SK-N-SH (cell line): ENCODE measurements around the gene ETDC. TPM values are rescaled to one million over a fixed set of nuclear protein-coding genes. Genes with fewer than 3 reads are reported as not detected.

ENCODE experiments used
- CTCF ChIA-PET: fragments of 300-600, 350-600 bp; formaldehyde crosslinking; extraction: SDS; loops from one replicate; lab custom pipeline; 2021; lab: Yijun Ruan, JAX
- POLR2A ChIA-PET: fragments of 350-600 bp; sonication (Branson Sonifier 250); formaldehyde crosslinking; extraction: SDS; loops from one replicate; lab custom pipeline; 2020; ENCODE audit warnings: antibody characterized with exemption, inconsistent platforms; lab: Yijun Ruan, JAX
- DNase-seq: peaks from one replicate; pipeline ENCODE4 v3.0.0; 2012
- H2AFZ ChIP-seq: fragments of 200-600 bp; sonication (generic); 2 replicates; pipeline ENCODE4 v1.8.1; 2016; ENCODE audit warnings: antibody characterized with exemption, mild to moderate bottlenecking, low read depth
- H3F3A ChIP-seq: fragments of 200-600 bp; sonication (generic); replicated peaks from 2 replicates; pipeline ENCODE3; 2016; ENCODE audit warnings: antibody characterized with exemption, mild to moderate bottlenecking; ENCODE audit not compliant: insufficient read depth
- H3K27ac ChIP-seq, 2 experiments: fragments of 200-500 bp in 1 of 2; fragments of 200-600 bp in 1 of 2; sonication (Bioruptor generic) in 1 of 2; sonication (generic), shearing (Covaris generic) in 1 of 2; 2 replicates each; pipeline versions ENCODE4 v1.5.1 to v1.6.1; 2014 to 2016; ENCODE audit warnings: low read depth in 2 of 2, inconsistent platforms in 1 of 2, low read length in 1 of 2, mild to moderate bottlenecking in 1 of 2, mixed read lengths in 1 of 2
- H3K27me3 ChIP-seq: fragments of 200-600 bp; sonication (generic), shearing (Covaris generic); 2 replicates; pipeline ENCODE4 v1.6.1; 2016; ENCODE audit warnings: mixed run types; ENCODE audit not compliant: insufficient read depth
- H3K36me3 ChIP-seq, 2 experiments: fragments of 200-500 bp in 1 of 2; fragments of 200-600 bp in 1 of 2; sonication (Bioruptor generic) in 1 of 2; sonication (generic) in 1 of 2; replicated peaks in 1 of 2; 2 replicates each; pipeline versions ENCODE3 to v1.5.1; 2014 to 2016; ENCODE audit warnings: low read length in 1 of 2, mild to moderate bottlenecking in 1 of 2; ENCODE audit not compliant: insufficient read depth in 2 of 2, control insufficient read depth in 1 of 2
- H3K4me1 ChIP-seq, 2 experiments: fragments of 200-500 bp in 1 of 2; fragments of 200-600 bp in 1 of 2; sonication (Bioruptor generic) in 1 of 2; sonication (generic), shearing (Covaris generic) in 1 of 2; 2 replicates each; pipeline versions ENCODE4 v1.5.1 to v1.6.1; 2014 to 2016; ENCODE audit warnings: low read depth in 1 of 2, low read length in 1 of 2, mixed run types in 1 of 2; ENCODE audit not compliant: insufficient read depth in 2 of 2, control insufficient read depth in 1 of 2
- H3K4me2 ChIP-seq: fragments of 200-600 bp; sonication (generic), shearing (Covaris generic); 2 replicates; pipeline ENCODE4 v1.6.1; 2017; ENCODE audit warnings: mixed run types
- H3K4me3 ChIP-seq, 2 experiments: fragments of 200-500 bp in 1 of 2; fragments of 200-600 bp in 1 of 2; sonication (Bioruptor generic) in 1 of 2; sonication (generic), shearing (Covaris generic) in 1 of 2; 2 replicates each; pipeline versions ENCODE4 v1.5.1 to v1.8.1; 2014 to 2016; ENCODE audit warnings: low read depth in 2 of 2, inconsistent platforms in 1 of 2, low read length in 1 of 2, mild to moderate bottlenecking in 1 of 2, mixed read lengths in 1 of 2, moderate library complexity in 1 of 2
- H3K79me2 ChIP-seq: fragments of 200-600 bp; sonication (generic); 2 replicates; pipeline ENCODE4 v1.8.1; 2017; ENCODE audit warnings: mild to moderate bottlenecking; ENCODE audit not compliant: insufficient read depth
- H3K9ac ChIP-seq: fragments of 200-600 bp; sonication (generic); 2 replicates; pipeline ENCODE4 v1.6.1; 2017; ENCODE audit warnings: mixed run types
- H3K9me2 ChIP-seq: fragments of 200-600 bp; sonication (generic); 2 replicates; pipeline ENCODE4 v1.6.1; 2017; ENCODE audit warnings: mixed run types
- H3K9me3 ChIP-seq: fragments of 200-600 bp; sonication (generic); 2 replicates; pipeline ENCODE4 v1.6.1; 2017; ENCODE audit warnings: mixed run types, mild to moderate bottlenecking, moderate library complexity
- H4K20me1 ChIP-seq: fragments of 200-600 bp; sonication (generic); 2 replicates; pipeline ENCODE4 v1.6.1; 2017; ENCODE audit warnings: mild to moderate bottlenecking, mixed run types; ENCODE audit not compliant: insufficient read depth
- CHD2 ChIP-seq: fragments of 150-350 bp; IDR thresholded peaks from 2 replicates; pipeline ENCODE4 v1.6.1; 2018; ENCODE audit warnings: low read length; ENCODE audit not compliant: partially characterized antibody
- EZH2phosphoT487 ChIP-seq: fragments of 200-600 bp; sonication (generic); IDR thresholded peaks from 2 replicates; pipeline ENCODE4 v1.6.1; 2017; ENCODE audit warnings: low read depth, mixed run types, mild to moderate bottlenecking, antibody characterized with exemption, moderate library complexity, borderline replicate concordance
- GABPA ChIP-seq: IDR thresholded peaks from 2 replicates; pipeline ENCODE4 v1.4.0; 2012; ENCODE audit warnings: low read depth, mild to moderate bottlenecking
- MXI1 ChIP-seq: IDR thresholded peaks from 2 replicates; pipeline ENCODE4 v1.6.1; 2012; ENCODE audit warnings: mild to moderate bottlenecking, low read depth, low read length, improper control_type of control experiment
- RAD21 ChIP-seq: IDR thresholded peaks from 2 replicates; pipeline ENCODE4 v1.6.1; 2012; ENCODE audit warnings: mild to moderate bottlenecking, low read length
- RXRA ChIP-seq: IDR thresholded peaks from 2 replicates; pipeline ENCODE4 v1.4.0; 2012; ENCODE audit warnings: low read depth, mild to moderate bottlenecking, borderline replicate concordance
- SIN3A ChIP-seq: IDR thresholded peaks from 2 replicates; pipeline ENCODE4 v1.6.1; 2012; ENCODE audit warnings: low read depth, mild to moderate bottlenecking, low read length, moderate library complexity, borderline replicate concordance
- WGBS: methylation state at CpG from one replicate; pipeline ENCODE4 v1.1.6; 2017; ENCODE audit warnings: low lambda C conversion rate; 5-methylcytosine and 5-hydroxymethylcytosine counted together
- polyA plus RNA-seq, 3 experiments: library from polyadenylated mRNA; depleted of rRNA; stranded (reverse); fragments of >200 nt; gene quantifications; 2 replicates each; pipeline ENCODE4 v1.2.3, GENCODE V29; 2012
- TF ChIP-seq, protein P1 (sequence below): IDR thresholded peaks from 2 replicates; pipeline ENCODE4 v1.4.0; 2012; ENCODE audit warnings: low read depth
- TF ChIP-seq, protein P2 (sequence below): IDR thresholded peaks from 2 replicates; pipeline ENCODE4 v1.4.0; 2012; ENCODE audit warnings: low read depth, borderline replicate concordance

The ETDC gene
- polyA plus RNA-seq, 1 of the 3 experiments (the other 2 are of a cell fraction): not detected

DNA sequence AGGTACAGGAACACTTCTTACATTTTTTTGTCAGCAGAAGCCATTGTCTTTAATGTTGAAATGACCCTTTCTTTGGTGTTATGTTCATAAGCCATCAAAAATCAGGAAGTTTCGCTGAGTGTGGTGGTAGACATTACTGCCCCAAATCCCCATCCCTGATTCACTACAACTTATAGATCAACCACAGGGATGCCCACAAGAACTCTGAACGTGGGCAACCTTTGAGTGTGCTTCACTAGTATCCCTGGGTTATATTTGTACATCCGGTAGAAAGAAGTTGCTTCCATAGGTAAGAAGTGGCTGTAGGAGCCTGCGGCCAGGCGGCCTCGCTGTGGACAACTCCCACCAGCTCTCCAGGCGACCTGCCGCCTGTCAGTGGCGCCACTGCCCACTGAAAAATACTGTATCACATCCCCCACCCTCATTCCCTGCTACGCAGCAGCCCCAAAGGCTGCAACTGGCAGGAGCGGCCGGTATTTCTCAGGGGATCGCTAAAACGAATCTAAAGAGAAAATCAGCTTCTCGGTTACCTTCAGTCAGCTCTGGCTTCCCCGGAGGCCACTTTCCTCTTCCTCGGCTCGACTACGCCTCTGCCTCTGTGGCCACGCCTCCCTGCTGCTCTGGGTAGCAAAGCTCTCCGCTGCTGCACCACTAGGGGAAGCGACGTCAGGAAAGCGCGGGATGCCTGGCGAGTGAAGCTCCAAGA, 13.9 kb upstream of the ETDC start:
- DNase-seq: peak; percentile 59
- H3K4me2 ChIP-seq: peak overlapping the region; percentile 66
- H3F3A ChIP-seq: no peaks in the 10 kb centered on the region
- POLR2A ChIA-PET: no interaction called here
- no peaks in the 10 kb centered on the region for H3K79me2 ChIP-seq
- H3K36me3 ChIP-seq: no peaks in the 10 kb centered on the region
- no peaks in the 10 kb centered on the region for H3K9me2 ChIP-seq
- H3K9ac ChIP-seq: no peak overlapping the region
- no peaks in the 10 kb centered on the region for H3K9me3 ChIP-seq
- H2AFZ ChIP-seq: no peak overlapping the region; the same call in 1 of the 2 replicates
- CTCF ChIA-PET: interaction anchor here (0.6 to 1.7 kb wide), 6 partner anchors 9 to 186 kb away, joined by 3 to 7 read pairs (median 4); no protein-coding TSS in a partner anchor
- no peak overlapping the region for H3K27ac ChIP-seq
- H4K20me1 ChIP-seq: no peaks in the 10 kb centered on the region
- 13% methylated on average over 23 of the region's 26 CpGs for WGBS
- no peaks in the 10 kb centered on the region for H3K27me3 ChIP-seq
- peak overlapping the region; percentile 44 to 45; a peak in 3 of 4 replicates for H3K4me3 ChIP-seq
- TF ChIP-seq, protein P1, sequence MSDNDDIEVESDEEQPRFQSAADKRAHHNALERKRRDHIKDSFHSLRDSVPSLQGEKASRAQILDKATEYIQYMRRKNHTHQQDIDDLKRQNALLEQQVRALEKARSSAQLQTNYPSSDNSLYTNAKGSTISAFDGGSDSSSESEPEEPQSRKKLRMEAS: 0 out of 2 replicates have a peak, but pooled peaks have one; percentile 25
- TF ChIP-seq SIN3A (no peak), CHD2 (no peak), RAD21 (peak; percentile 49)
- TF ChIP-seq, protein P2, sequence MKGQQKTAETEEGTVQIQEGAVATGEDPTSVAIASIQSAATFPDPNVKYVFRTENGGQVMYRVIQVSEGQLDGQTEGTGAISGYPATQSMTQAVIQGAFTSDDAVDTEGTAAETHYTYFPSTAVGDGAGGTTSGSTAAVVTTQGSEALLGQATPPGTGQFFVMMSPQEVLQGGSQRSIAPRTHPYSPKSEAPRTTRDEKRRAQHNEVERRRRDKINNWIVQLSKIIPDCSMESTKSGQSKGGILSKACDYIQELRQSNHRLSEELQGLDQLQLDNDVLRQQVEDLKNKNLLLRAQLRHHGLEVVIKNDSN: no peak
- no peaks in the 10 kb centered on the region; a peak in 1 of 4 replicates for H3K4me1 ChIP-seq

DNA sequence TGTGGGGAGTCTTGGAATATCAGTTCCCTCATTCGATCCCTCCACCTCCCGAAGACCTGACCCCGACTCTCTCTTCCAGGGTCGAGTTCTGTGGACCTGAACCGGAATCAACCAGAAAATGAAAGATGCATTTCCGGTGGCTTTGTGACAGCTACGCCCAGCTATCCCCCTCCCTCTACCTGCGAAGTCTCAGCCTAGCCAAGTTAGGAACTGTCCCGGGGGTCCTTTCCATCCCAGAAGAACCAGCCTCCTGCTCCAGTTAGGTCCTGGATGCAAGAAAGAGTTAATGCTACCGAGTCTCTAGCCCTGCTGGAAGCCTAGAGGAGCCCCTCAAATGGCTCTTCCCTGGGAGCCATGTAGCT, 13.4 kb upstream of the ETDC start:
- Histone ChIP-seq H3K27me3 (no peaks in the 10 kb centered on the region), H3K4me3 (peak overlapping the region; percentile 44 to 45; a peak in 3 of 4 replicates), H3K79me2 (no peaks in the 10 kb centered on the region), H4K20me1 (no peaks in the 10 kb centered on the region), H3F3A (no peaks in the 10 kb centered on the region), H3K27ac (no peak overlapping the region), H3K4me2 (peak overlapping the region; percentile 66), H3K9me2 (no peaks in the 10 kb centered on the region)
- no peak for TF ChIP-seq MXI1
- TF ChIP-seq, protein P1: 0 out of 2 replicates have a peak, but pooled peaks have one; percentile 2
- 0 out of 2 replicates have a peak, but pooled peaks have one; percentile 18 for TF ChIP-seq GABPA
- TF ChIP-seq, all 33 proteins: peak for 2
- no peak overlapping the region for H3K9ac ChIP-seq
- no peaks in the 10 kb centered on the region; a peak in 1 of 4 replicates for H3K4me1 ChIP-seq
- WGBS: 19% methylated on average over 9 of the region's 10 CpGs
- POLR2A ChIA-PET: no interaction called here
- H2AFZ ChIP-seq: no peak overlapping the region; the same call in 1 of the 2 replicates
- CTCF ChIA-PET: interaction anchor here (0.6 to 1.7 kb wide), 6 partner anchors 8 to 185 kb away, joined by 3 to 7 read pairs (median 4); no protein-coding TSS in a partner anchor
- H3K36me3 ChIP-seq: no peaks in the 10 kb centered on the region
- no peaks in the 10 kb centered on the region for H3K9me3 ChIP-seq
- no peak for DNase-seq

DNA sequence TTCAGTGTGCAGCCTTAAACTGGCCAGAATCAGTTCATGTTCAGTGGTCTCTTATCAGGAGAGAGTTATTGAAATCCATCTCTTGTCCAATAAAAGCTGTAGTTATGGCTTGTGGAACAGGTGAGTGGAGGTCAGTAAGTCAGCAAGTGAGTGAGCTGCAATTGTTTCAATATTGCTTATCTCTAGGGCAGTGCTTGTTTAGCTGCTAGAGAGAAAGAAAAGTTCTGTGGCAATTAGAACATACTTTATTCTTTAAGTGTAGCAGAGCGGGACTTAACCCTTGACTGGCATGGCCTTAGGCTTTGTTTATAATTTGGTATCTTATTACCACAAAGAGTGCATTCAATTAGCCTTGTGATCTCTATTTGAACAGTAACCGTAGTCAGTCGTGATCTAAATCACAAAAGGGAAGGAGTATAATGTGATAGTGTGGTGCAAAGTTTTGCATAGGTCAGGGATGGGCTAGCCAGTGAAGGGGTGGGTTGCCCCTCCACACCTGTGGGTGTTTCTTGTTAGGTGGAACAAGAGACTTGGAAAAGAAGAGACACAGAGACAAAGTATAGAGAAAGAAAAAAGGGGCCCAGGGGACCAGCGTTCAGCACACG, 6.9 kb upstream of the ETDC start:
- POLR2A ChIA-PET: no interaction called here
- H3K36me3 ChIP-seq: no peaks in the 10 kb centered on the region
- H3K4me2 ChIP-seq: no peak overlapping the region
- no peak overlapping the region for H3K9ac ChIP-seq
- no peaks in the 10 kb centered on the region for H3F3A ChIP-seq
- H2AFZ ChIP-seq: no peak overlapping the region
- H3K9me2 ChIP-seq: no peaks in the 10 kb centered on the region
- CTCF ChIA-PET: no interaction called here
- DNase-seq: no peak
- no peaks in the 10 kb centered on the region for H3K27me3 ChIP-seq
- TF ChIP-seq EZH2phosphoT487: no peak
- no peak for TF ChIP-seq RXRA
- no peak for TF ChIP-seq GABPA
- TF ChIP-seq, all 33 proteins: peak for 0
- H3K27ac ChIP-seq: no peak overlapping the region
- H4K20me1 ChIP-seq: no peaks in the 10 kb centered on the region
- H3K4me1 ChIP-seq: no peaks in the 10 kb centered on the region
- WGBS: 40% methylated on average over 5 of the region's 5 CpGs
- no peaks in the 10 kb centered on the region for H3K9me3 ChIP-seq
- no peaks in the 10 kb centered on the region for H3K79me2 ChIP-seq
- H3K4me3 ChIP-seq: no peak overlapping the region
